GM21723 (cell line): ENCODE measurements around the gene GSTT4.
"Not testable (repeated sequence)": the region's sequence is repeated elsewhere in the genome, so short reads cannot be mapped to it uniquely, and the experiment has no call there.

Experiments
- ATAC-seq: cut with Tn5 transposase; IDR thresholded peaks from one replicate; pipeline ENCODE4 v1.9.1; 2021; ENCODE audit warnings: mild to moderate bottlenecking, moderate library complexity; ENCODE audit not compliant: unreplicated experiment

Gene GSTT4

GRCh38 chr22:24025475-24025874 is 20.2 kb upstream of the GSTT4 start:
- no peak for ATAC-seq

DNA sequence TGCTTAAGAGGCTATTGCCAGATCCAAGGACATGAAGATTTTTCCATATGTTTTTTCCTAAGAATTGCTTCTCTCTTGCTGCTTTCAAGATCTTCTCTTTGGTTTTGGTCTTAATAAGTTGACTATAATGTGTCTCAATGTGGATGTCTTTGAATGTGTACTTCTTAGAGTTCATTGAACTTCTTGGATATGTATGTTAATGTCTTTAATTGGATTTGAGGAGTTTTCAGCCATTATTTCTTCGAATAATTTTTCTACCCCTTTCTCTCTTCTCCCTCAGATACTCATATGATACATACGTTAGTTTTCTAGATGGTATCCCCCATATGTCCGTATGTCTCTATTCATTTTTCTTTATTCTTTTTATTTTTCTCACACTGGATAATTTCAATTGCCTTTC is 19.1 kb upstream of the GSTT4 start:
- no peak for ATAC-seq

DNA sequence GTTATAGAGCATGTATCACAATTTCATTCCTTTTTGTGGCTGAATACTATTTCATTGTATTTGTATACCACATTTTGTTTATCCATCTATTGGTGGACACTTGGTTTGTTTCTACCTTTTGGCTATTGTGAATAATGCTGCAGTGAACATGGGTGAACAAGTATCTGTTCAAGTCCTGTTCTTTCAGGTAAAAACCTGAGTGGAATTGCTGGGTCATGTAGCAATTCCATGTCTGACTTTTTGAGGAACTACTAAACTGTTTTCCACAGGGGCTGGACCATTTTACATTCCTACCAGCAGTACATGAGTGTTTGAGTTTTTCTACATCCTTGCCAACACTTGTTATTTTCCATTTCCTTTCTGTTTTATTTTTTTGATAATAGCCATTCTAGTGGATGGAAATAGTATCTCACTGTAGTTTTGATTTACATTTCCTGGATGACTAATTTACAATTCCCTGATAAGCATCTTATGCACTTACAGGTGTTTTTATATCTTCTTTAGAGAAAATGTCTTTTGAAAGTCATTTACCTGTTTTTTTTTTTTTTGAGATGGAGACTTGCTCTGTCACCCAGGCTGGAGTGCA is 18.0 kb upstream of the GSTT4 start:
- no peak for ATAC-seq

GRCh38 chr22:24021304-24021703 is 16.1 kb upstream of the GSTT4 start:
- no peak for ATAC-seq

- ATAC-seq: no peak
Observed at GRCh38 chr22:24016156-24016555, 10.9 kb upstream of the GSTT4 start.

GRCh38 chr22:24011735-24012068 is 6.4 kb upstream of the GSTT4 start:
- ATAC-seq: no peak

DNA sequence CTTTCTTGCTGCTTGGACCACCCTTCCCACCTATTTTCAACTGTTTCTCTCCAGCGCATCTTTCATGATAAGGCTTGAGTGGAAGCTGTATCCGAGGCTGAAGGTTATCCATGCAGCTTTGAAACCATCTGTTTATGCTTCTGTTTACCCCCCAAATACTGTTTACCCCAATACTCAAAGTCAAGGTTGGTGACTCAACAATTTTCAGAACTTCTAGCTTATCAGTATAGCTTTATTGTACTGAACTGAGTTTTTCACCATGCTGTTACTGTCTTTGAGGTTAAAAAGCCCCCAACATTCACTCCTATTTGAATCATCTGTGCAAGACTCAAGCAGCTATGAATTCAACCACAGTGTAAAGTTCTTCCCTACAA is 4.8 kb upstream of the GSTT4 start:
- no peak for ATAC-seq

GRCh38 chr22:24009227-24010017 is 4.2 kb upstream of the GSTT4 start:
- ATAC-seq: no peak

DNA sequence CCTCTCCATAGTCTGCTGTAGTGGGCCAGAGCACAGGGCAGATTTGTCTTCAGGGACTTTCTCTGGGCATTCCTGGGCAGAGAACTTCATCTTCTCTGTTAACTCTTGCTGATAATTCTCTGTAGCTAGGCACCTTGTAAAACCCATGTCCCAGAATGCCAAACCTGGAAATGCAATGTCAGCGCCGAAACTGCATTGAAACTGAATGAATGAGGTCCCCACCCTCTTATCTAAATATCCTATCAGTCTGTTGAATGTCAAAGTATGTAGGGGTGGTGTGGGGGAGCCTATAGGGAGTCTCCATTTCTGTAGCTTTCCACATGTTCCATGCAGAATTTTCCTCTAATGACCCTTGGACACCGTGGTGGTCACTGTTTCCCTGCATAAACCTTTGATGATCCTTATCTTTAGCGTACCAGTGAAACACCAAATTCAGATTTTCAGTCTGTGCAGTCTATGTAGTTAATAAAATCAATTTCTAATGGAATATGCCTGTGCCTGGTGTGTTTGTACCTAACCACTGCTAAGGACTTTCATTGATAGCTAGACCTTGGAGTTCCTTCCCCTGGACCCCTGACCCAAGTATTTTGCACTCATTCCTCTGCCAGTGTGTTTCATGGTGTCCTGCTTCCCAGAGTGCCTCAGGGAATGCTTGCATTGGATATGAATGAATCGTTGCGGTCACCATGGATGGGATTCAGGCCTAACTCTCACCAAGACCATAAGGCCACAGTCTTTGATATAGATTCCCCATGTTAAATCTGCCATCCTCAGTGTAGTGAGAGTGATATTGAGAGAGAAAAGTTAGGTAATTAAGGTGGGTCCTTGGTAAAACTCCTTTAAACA is 3.4 kb upstream of the GSTT4 start:
- ATAC-seq: no peak

- ATAC-seq: no peak
Observed at GRCh38 chr22:24008022-24008283, 2.7 kb upstream of the GSTT4 start.

GRCh38 chr22:24007253-24008021 is 2.2 kb upstream of the GSTT4 start:
- ATAC-seq: no peak

DNA sequence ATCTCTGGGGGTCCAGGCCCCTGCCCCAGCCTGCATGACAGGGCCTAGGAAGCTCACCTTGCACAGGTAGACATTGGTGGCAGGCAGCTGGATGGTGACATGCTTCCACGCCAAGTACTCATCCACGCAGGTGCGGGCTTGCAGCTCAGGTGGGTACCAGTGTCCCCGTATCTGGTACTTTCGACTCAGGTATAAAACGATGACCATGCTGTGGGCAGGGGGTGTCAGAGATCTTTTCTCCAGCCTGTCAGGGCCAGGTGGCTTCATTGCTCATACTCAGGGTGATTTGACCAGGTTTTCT is 1.6 kb upstream of the GSTT4 start:
- no peak for ATAC-seq

GRCh38 chr22:24006207-24006913 is 1.1 kb upstream of the GSTT4 start:
- ATAC-seq: no peak

DNA sequence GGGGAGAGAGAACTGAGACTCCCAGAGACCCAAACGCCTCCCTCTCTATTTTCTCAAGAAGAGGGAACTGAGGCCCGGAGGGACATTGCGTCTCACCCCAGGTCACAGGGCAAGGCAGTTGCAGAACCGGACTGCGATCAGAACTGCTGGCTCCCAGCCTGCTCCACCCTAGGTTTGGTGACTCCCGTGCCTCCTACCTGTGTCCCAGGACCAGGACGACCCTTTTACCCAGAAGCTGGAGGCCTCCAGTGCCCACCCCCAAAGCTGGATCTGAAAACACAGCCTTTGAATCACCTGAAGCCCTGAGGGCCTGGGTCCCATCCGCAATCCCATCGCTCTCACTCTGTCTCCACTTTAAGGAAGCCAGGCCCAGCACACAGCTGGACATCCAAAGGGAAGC is 1.4 kb downstream of the GSTT4 start:
- ATAC-seq: no peak

DNA sequence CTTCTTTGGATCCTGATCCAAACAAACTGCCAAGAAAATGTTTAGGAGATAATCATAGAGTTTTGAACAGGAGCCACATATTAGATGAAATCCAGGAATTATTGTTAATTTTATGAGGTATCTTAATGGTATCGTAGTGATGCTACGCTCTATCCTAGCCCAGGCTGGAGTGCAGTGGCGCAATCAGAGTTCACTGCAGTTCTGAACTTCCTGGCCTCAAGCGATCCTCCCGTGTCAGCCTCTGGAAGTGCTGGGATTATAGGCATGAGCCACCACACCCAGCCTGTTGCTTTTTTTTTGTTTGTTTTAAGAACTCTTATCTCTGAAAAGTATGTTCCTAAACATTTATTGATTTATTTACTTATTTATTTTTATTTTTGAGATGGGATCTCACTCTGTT is 2.4 kb downstream of the GSTT4 start:
- no peak for ATAC-seq

- no peak for ATAC-seq
Observed at GRCh38 chr22:24002272-24002671, 3.0 kb downstream of the GSTT4 start.

GRCh38 chr22:24001314-24001713 is 3.9 kb downstream of the GSTT4 start:
- no peak for ATAC-seq

DNA sequence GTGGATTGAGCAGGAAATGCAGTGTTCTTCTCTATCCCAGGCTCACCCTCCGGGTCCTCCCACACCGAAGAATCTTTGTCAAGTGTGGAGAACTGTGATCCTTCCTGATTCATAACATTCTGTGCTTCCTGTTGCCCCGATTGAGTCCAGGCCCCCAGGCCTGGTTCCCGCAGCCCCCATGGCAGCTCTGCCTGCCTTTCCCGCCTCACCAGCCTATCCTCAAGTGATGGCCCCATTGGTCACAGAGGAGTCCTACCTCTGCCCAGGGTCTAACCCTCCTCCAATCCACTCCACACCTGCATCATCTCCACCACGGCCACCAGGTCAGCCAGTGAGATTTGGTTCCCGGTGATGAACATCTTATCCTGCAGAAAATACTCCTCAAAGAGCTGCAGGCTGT is 5.5 kb downstream of the GSTT4 start:
- not testable (repeated sequence) for ATAC-seq

GRCh38 chr22:23997092-23997491 is 8.2 kb downstream of the GSTT4 start:
- no peak for ATAC-seq

DNA sequence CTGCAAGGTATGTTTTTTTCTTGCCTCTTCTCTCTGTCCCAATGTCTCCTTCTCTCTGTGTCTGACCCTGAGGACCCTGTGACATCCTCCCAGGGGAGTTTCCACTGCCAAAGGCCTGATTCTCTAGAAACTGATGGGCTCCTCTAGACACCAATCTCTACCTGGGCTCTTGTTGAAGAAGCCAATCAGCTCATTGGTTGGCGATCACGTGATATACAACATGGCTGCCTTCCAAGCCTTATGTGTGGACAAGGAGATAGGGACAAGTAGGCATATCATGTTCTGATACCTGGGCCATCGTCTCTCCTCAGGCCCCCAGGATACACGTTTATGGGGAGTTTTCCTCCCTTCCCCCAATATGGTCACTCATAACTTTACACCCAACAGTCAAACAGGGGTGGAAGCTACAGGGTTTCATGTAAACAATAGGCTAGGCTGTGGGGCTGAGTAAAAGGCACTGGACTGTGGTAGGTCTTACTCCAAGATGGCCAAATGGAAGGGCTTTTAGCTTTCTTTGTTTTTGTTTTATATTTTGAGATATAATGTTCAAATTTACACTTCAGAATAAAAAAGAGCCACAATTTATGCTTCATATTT is 11.6 kb downstream of the GSTT4 start:
- ATAC-seq: not testable (repeated sequence)

- ATAC-seq: not testable (repeated sequence)
Observed at GRCh38 chr22:23993080-23993479, 12.2 kb downstream of the GSTT4 start.
